ENCODE results near the gene DOK5.

DOK5 gene

GRCh38 chr20:54608039-54608745, 132.8 kb downstream of the DOK5 start:
- H3K36me3 ChIP-seq (replicated peaks in 1 of 2; ENCODE audit: control insufficient read depth in 2 of 2, insufficient read depth in 2 of 2, low read length in 2 of 2): no peaks in the 10 kb centered on the region
- H3K18ac ChIP-seq (ENCODE audit: low read length): no peak overlapping the region
- no peak overlapping the region for H2BK5ac ChIP-seq (ENCODE audit: low read length)
- no peak overlapping the region for H3K4me2 ChIP-seq (ENCODE audit: insufficient read depth, low read length, poor library complexity, severe bottlenecking)
- WGBS, 2 donors (ENCODE audit: extremely low coverage in 2 of 2, insufficient read length in 2 of 2, insufficient replicate concordance in 1 of 2): no CpG with 5 or more reads among the region's 4 CpGs
- H2BK120ac ChIP-seq (ENCODE audit: low read depth, low read length): no peak overlapping the region
- no peak for DNase-seq (ENCODE audit: low spot score)
- no peak overlapping the region for H3K4ac ChIP-seq (ENCODE audit: low read length)
- H3K14ac ChIP-seq (ENCODE audit: low read length): no peak overlapping the region
- no peak overlapping the region for H3K9ac ChIP-seq (ENCODE audit: low read depth, low read length, poor library complexity)
- no peak overlapping the region for H3K27ac ChIP-seq (replicated peaks; ENCODE audit: low read length)
- H3K9me3 ChIP-seq (replicated peaks in 1 of 2; ENCODE audit: control insufficient read depth in 2 of 2, insufficient read depth in 1 of 2, low read depth in 1 of 2, low read length in 2 of 2): no peaks in the 10 kb centered on the region
- no peak overlapping the region for H2BK12ac ChIP-seq (ENCODE audit: low read length)
- H2BK15ac ChIP-seq (ENCODE audit: low read length): no peak overlapping the region
- H2AFZ ChIP-seq (ENCODE audit: low read length): no peak overlapping the region
- H4K8ac ChIP-seq (ENCODE audit: low read depth, low read length): no peak overlapping the region
- no peaks in the 10 kb centered on the region for H3K79me1 ChIP-seq (ENCODE audit: low read depth, low read length)
- H3K23ac ChIP-seq (ENCODE audit: low read depth, low read length, poor library complexity): no peak overlapping the region
- H3K27me3 ChIP-seq (ENCODE audit: control insufficient read depth in 3 of 3, insufficient read depth in 3 of 3, low read depth in 1 of 3, low read length in 3 of 3): no peaks in the 10 kb centered on the region
- no peak overlapping the region for H4K91ac ChIP-seq (ENCODE audit: low read depth, low read length, poor library complexity)
- H3K4me3 ChIP-seq (ENCODE audit: low read length in 2 of 2): no peak overlapping the region
- no peak overlapping the region for H2AK5ac ChIP-seq (ENCODE audit: low read depth, low read length)
- no peaks in the 10 kb centered on the region for H3K4me1 ChIP-seq (ENCODE audit: control insufficient read depth in 2 of 2, insufficient read depth in 1 of 2, low read depth in 1 of 2, low read length in 2 of 2)

- no peak for DNase-seq (ENCODE audit: low spot score)
- H3K18ac ChIP-seq (ENCODE audit: low read length): no peak overlapping the region
- WGBS, 2 donors (ENCODE audit: extremely low coverage in 2 of 2, insufficient read length in 2 of 2, insufficient replicate concordance in 1 of 2): no CpG with 5 or more reads among the region's 5 CpGs
- H2BK120ac ChIP-seq (ENCODE audit: low read depth, low read length): no peak overlapping the region
- no peaks in the 10 kb centered on the region for H3K4me1 ChIP-seq (ENCODE audit: control insufficient read depth in 2 of 2, insufficient read depth in 1 of 2, low read depth in 1 of 2, low read length in 2 of 2)
- no peak overlapping the region for H2BK5ac ChIP-seq (ENCODE audit: low read length)
- no peak overlapping the region for H3K9ac ChIP-seq (ENCODE audit: low read depth, low read length, poor library complexity)
- no peak overlapping the region for H2BK12ac ChIP-seq (ENCODE audit: low read length)
- no peak overlapping the region for H3K14ac ChIP-seq (ENCODE audit: low read length)
- H3K36me3 ChIP-seq (replicated peaks in 1 of 2; ENCODE audit: control insufficient read depth in 2 of 2, insufficient read depth in 2 of 2, low read length in 2 of 2): no peaks in the 10 kb centered on the region
- no peak overlapping the region for H4K91ac ChIP-seq (ENCODE audit: low read depth, low read length, poor library complexity)
- H3K9me3 ChIP-seq (replicated peaks in 1 of 2; ENCODE audit: control insufficient read depth in 2 of 2, insufficient read depth in 1 of 2, low read depth in 1 of 2, low read length in 2 of 2): no peaks in the 10 kb centered on the region
- H3K79me1 ChIP-seq (ENCODE audit: low read depth, low read length): no peaks in the 10 kb centered on the region
- H2AK5ac ChIP-seq (ENCODE audit: low read depth, low read length): no peak overlapping the region
- H3K27me3 ChIP-seq (ENCODE audit: control insufficient read depth in 3 of 3, insufficient read depth in 3 of 3, low read depth in 1 of 3, low read length in 3 of 3): no peaks in the 10 kb centered on the region
- no peak overlapping the region for H4K8ac ChIP-seq (ENCODE audit: low read depth, low read length)
- H2BK15ac ChIP-seq (ENCODE audit: low read length): no peak overlapping the region
- no peak overlapping the region for H3K23ac ChIP-seq (ENCODE audit: low read depth, low read length, poor library complexity)
- H3K4me2 ChIP-seq (ENCODE audit: insufficient read depth, low read length, poor library complexity, severe bottlenecking): no peak overlapping the region
- H3K27ac ChIP-seq (replicated peaks; ENCODE audit: low read length): no peak overlapping the region
- no peak overlapping the region for H2AFZ ChIP-seq (ENCODE audit: low read length)
- H3K4ac ChIP-seq (ENCODE audit: low read length): no peak overlapping the region
- no peak overlapping the region for H3K4me3 ChIP-seq (ENCODE audit: low read length in 2 of 2)
Measured at GRCh38 chr20:54608943-54609342, 133.6 kb downstream of the DOK5 start.

- Histone ChIP-seq H3K9me3 (replicated peaks in 1 of 2; ENCODE audit: control insufficient read depth in 2 of 2, insufficient read depth in 1 of 2, low read depth in 1 of 2, low read length in 2 of 2) (no peaks in the 10 kb centered on the region), H3K18ac (ENCODE audit: low read length) (no peak overlapping the region), H3K4ac (ENCODE audit: low read length) (no peak overlapping the region), H3K4me1 (ENCODE audit: control insufficient read depth in 2 of 2, insufficient read depth in 1 of 2, low read depth in 1 of 2, low read length in 2 of 2) (no peaks in the 10 kb centered on the region), H2BK5ac (ENCODE audit: low read length) (no peak overlapping the region), H3K23ac (ENCODE audit: low read depth, low read length, poor library complexity) (no peak overlapping the region), H3K79me1 (ENCODE audit: low read depth, low read length) (no peaks in the 10 kb centered on the region), H3K27ac (replicated peaks; ENCODE audit: low read length) (no peak overlapping the region), H4K91ac (ENCODE audit: low read depth, low read length, poor library complexity) (no peak overlapping the region), H2AFZ (ENCODE audit: low read length) (no peak overlapping the region), H4K8ac (ENCODE audit: low read depth, low read length) (no peak overlapping the region), H3K4me2 (ENCODE audit: insufficient read depth, low read length, poor library complexity, severe bottlenecking) (no peak overlapping the region), H2AK5ac (ENCODE audit: low read depth, low read length) (no peak overlapping the region), H2BK12ac (ENCODE audit: low read length) (no peak overlapping the region), H2BK15ac (ENCODE audit: low read length) (no peak overlapping the region), H3K36me3 (replicated peaks in 1 of 2; ENCODE audit: control insufficient read depth in 2 of 2, insufficient read depth in 2 of 2, low read length in 2 of 2) (no peaks in the 10 kb centered on the region), H3K9ac (ENCODE audit: low read depth, low read length, poor library complexity) (no peak overlapping the region), H3K27me3 (ENCODE audit: control insufficient read depth in 3 of 3, insufficient read depth in 3 of 3, low read depth in 1 of 3, low read length in 3 of 3) (no peaks in the 10 kb centered on the region), H3K14ac (ENCODE audit: low read length) (no peak overlapping the region), H2BK120ac (ENCODE audit: low read depth, low read length) (no peak overlapping the region), H3K4me3 (ENCODE audit: low read length in 2 of 2) (no peak overlapping the region)
- WGBS, 2 donors (ENCODE audit: extremely low coverage in 2 of 2, insufficient read length in 2 of 2, insufficient replicate concordance in 1 of 2): no CpG with 5 or more reads among the region's 10 CpGs
- DNase-seq (ENCODE audit: low spot score): no peak
Measured at GRCh38 chr20:54611708-54612412, 136.5 kb downstream of the DOK5 start.

GRCh38 chr20:54618412-54618811, 143.0 kb downstream of the DOK5 start:
- Histone ChIP-seq H3K23ac (ENCODE audit: low read depth, low read length, poor library complexity) (no peak overlapping the region), H3K4me2 (ENCODE audit: insufficient read depth, low read length, poor library complexity, severe bottlenecking) (no peak overlapping the region), H3K4me3 (ENCODE audit: low read length in 2 of 2) (no peak overlapping the region), H3K9me3 (replicated peaks in 1 of 2; ENCODE audit: control insufficient read depth in 2 of 2, insufficient read depth in 1 of 2, low read depth in 1 of 2, low read length in 2 of 2) (no peaks in the 10 kb centered on the region), H3K14ac (ENCODE audit: low read length) (no peak overlapping the region), H3K27me3 (ENCODE audit: control insufficient read depth in 3 of 3, insufficient read depth in 3 of 3, low read depth in 1 of 3, low read length in 3 of 3) (no peaks in the 10 kb centered on the region), H2AK5ac (ENCODE audit: low read depth, low read length) (no peak overlapping the region), H3K79me1 (ENCODE audit: low read depth, low read length) (no peaks in the 10 kb centered on the region), H3K4me1 (ENCODE audit: control insufficient read depth in 2 of 2, insufficient read depth in 1 of 2, low read depth in 1 of 2, low read length in 2 of 2) (peaks cover 7 to 9% of the 10 kb centered on the region in 2 donors), H2BK120ac (ENCODE audit: low read depth, low read length) (no peak overlapping the region), H3K36me3 (replicated peaks in 1 of 2; ENCODE audit: control insufficient read depth in 2 of 2, insufficient read depth in 2 of 2, low read length in 2 of 2) (no peaks in the 10 kb centered on the region), H2BK12ac (ENCODE audit: low read length) (no peak overlapping the region), H2AFZ (ENCODE audit: low read length) (no peak overlapping the region), H2BK5ac (ENCODE audit: low read length) (no peak overlapping the region), H3K27ac (replicated peaks; ENCODE audit: low read length) (no peak overlapping the region), H3K18ac (ENCODE audit: low read length) (no peak overlapping the region), H4K91ac (ENCODE audit: low read depth, low read length, poor library complexity) (no peak overlapping the region), H3K4ac (ENCODE audit: low read length) (no peak overlapping the region), H2BK15ac (ENCODE audit: low read length) (no peak overlapping the region), H3K9ac (ENCODE audit: low read depth, low read length, poor library complexity) (no peak overlapping the region), H4K8ac (ENCODE audit: low read depth, low read length) (no peak overlapping the region)
- no peak for DNase-seq (ENCODE audit: low spot score)
- no CpG with 5 or more reads among the region's 6 CpGs for WGBS, 2 donors (ENCODE audit: extremely low coverage in 2 of 2, insufficient read length in 2 of 2, insufficient replicate concordance in 1 of 2)

Measured in neuronal stem cell (in vitro differentiated cells).